HepG2 (cell line): ENCODE measurements around the gene EID1. TPM values are rescaled to one million over a fixed set of nuclear protein-coding genes. Genes with fewer than 3 reads are reported as not detected.

ENCODE experiments used
- ATAC-seq: fragments of 200-7000 bp; cut with Tn5 transposase; 3 replicates; pipeline ENCODE4 v1.9.1; 2020; ENCODE audit warnings: mild to moderate bottlenecking, moderate library complexity
- BruUV-seq: library from RNA; stranded (reverse); fragments of 400-500 nt; replicated peaks from 2 replicates; lab custom pipeline; 2021; lab: Mats Ljungman, UMichigan
- CTCF ChIA-PET: fragments of 300-600 bp; formaldehyde crosslinking; extraction: SDS; loops from one replicate; lab custom pipeline; 2021; ENCODE audit warnings: low total read pairs, inconsistent platforms, low intra/inter-chr PET ratio; lab: Yijun Ruan, JAX
- POLR2A ChIA-PET: fragments of 350-600 bp; sonication (Branson Sonifier 250); formaldehyde crosslinking; loops from one replicate; lab custom pipeline; 2020; ENCODE audit warnings: antibody characterized with exemption, inconsistent platforms; lab: Yijun Ruan, JAX
- DNase-seq: peaks from one replicate; pipeline ENCODE4 v3.0.0-alpha.2; 2015; ENCODE audit warnings: low spot score
- FAIRE-seq: peaks from 3 replicates; lab custom pipeline; 2011; peaks lifted over from hg19 to GRCh38; lab: Jason Lieb, UNC
- H2AFZ ChIP-seq: one replicate; pipeline ENCODE4 v1.6.1; 2011; ENCODE audit warnings: low read length, inconsistent platforms
- H3K27ac ChIP-seq: fragments of 300-600 bp; 3 replicates; pipeline ENCODE4 v1.8.0; 2011; ENCODE audit warnings: mixed run types, mild to moderate bottlenecking, mixed read lengths, low read length, inconsistent platforms; ENCODE audit not compliant: insufficient read depth; ENCODE audit errors: extremely low read length
- H3K27me3 ChIP-seq, 2 experiments: fragments of 200-600 bp in 1 of 2; 2 replicates in 1 of 2; 3 replicates in 1 of 2; pipeline versions ENCODE4 v1.6.0 to v1.8.0; 2011; ENCODE audit warnings: low read length in 2 of 2, mild to moderate bottlenecking in 2 of 2, moderate library complexity in 2 of 2, inconsistent platforms in 1 of 2; ENCODE audit not compliant: insufficient read depth in 2 of 2, control insufficient read depth in 1 of 2
- H3K36me3 ChIP-seq, 2 experiments: fragments of 200-600 bp in 1 of 2; replicated peaks in 1 of 2; 2 replicates in 1 of 2; 3 replicates in 1 of 2; pipeline versions ENCODE4 v1.5.1 to v1.8.0; 2011; ENCODE audit warnings: low read length in 2 of 2, inconsistent platforms in 1 of 2; ENCODE audit not compliant: insufficient read depth in 2 of 2, control insufficient read depth in 1 of 2
- H3K4me1 ChIP-seq: 2 replicates; pipeline ENCODE4 v1.5.1; 2012; ENCODE audit warnings: low read length, inconsistent platforms; ENCODE audit not compliant: insufficient read depth
- H3K4me2 ChIP-seq: 2 replicates; pipeline ENCODE4 v1.6.0; 2011; ENCODE audit warnings: low read depth, low read length, inconsistent platforms
- H3K4me3 ChIP-seq, 3 experiments: fragments of 200-600 bp in 1 of 3; sonication (generic), shearing (Covaris generic) in 1 of 3; replicated peaks in 1 of 3; 2 replicates each; pipeline ENCODE4 v1.5.1; 2011 to 2016; ENCODE audit warnings: low read length in 3 of 3, inconsistent platforms in 2 of 3, low read depth in 2 of 3, mild to moderate bottlenecking in 2 of 3, control low read depth in 1 of 3, mixed read lengths in 1 of 3; ENCODE audit not compliant: insufficient read depth in 1 of 3
- H3K79me2 ChIP-seq: one replicate; pipeline ENCODE4 v1.6.1; 2011; ENCODE audit warnings: low read length, inconsistent platforms; ENCODE audit not compliant: insufficient read depth
- H3K9ac ChIP-seq: 2 replicates; pipeline ENCODE4 v1.6.0; 2011; ENCODE audit warnings: mild to moderate bottlenecking, low read depth, low read length, inconsistent platforms; ENCODE audit not compliant: insufficient read depth
- H3K9me3 ChIP-seq: 2 replicates; pipeline ENCODE4 v1.5.1; 2012; ENCODE audit warnings: mild to moderate bottlenecking, low read length
- H4K20me1 ChIP-seq: 2 replicates; pipeline ENCODE4 v1.6.0; 2011; ENCODE audit warnings: inconsistent platforms, mild to moderate bottlenecking, low read length, moderate library complexity; ENCODE audit not compliant: insufficient read depth
- CHD2 ChIP-seq: IDR thresholded peaks from 2 replicates; pipeline ENCODE4 v1.6.1; 2011; ENCODE audit warnings: low read depth, low read length, improper control_type of control experiment
- MNT ChIP-seq: fragments of 450-650 bp; IDR thresholded peaks from 2 replicates; pipeline ENCODE4 v1.6.1; 2016
- THAP9 ChIP-seq: sonication (generic); formaldehyde crosslinking; IDR thresholded peaks from 2 replicates; pipeline ENCODE4; 2020; ENCODE audit warnings: missing genetic modification reagents, mild to moderate bottlenecking, borderline replicate concordance
- WGBS: methylation state at CpG from one replicate; pipeline ENCODE4 v1.1.6; 2017; ENCODE audit warnings: low lambda C conversion rate; 5-methylcytosine and 5-hydroxymethylcytosine counted together
- in situ Hi-C: cut with HindIII; loops from 2 replicates; pipeline ENCODE4 v1.10.0; 2017; ENCODE audit warnings: low pct_unique_long_range_greater_than_20kb; ENCODE audit not compliant: extremely low pct_ligation_motif_present
- intact Hi-C: fragments of 100-400 bp; cut with micrococcal nuclease; formaldehyde crosslinking; loops from one replicate; pipeline ENCODE4 v1.10.0; 2022; ENCODE audit not compliant: unreplicated experiment
- polyA plus RNA-seq, 8 experiments: library from polyadenylated mRNA; depleted of rRNA in 3 of 8; stranded (reverse) in 7 of 8; unstranded in 1 of 8; fragments of >200 nt; fragmentation: Illumina TruSeq in 4 of 8; extraction: Trizol in 4 of 8; gene quantifications; 2 replicates each; pipeline versions ENCODE4 v1.2.1 to v1.2.3, GENCODE V29; 2011 to 2016; ENCODE audit warnings: low read depth in 4 of 8, missing spikeins in 1 of 8, mixed read lengths in 1 of 8; ENCODE audit not compliant: insufficient read depth in 1 of 8
- total RNA-seq, 5 experiments: library from RNA; depleted of rRNA; stranded (reverse); fragments of >200 nt; fragmentation: Illumina TruSeq; extraction: Trizol; gene quantifications; 2 replicates each; pipeline ENCODE4 v1.2.3, GENCODE V29; 2016; ENCODE audit warnings: low read depth in 1 of 5

Gene EID1
- total and polyA plus RNA-seq, 2 of the 13 experiments (the other 11 are each of a cell fraction or from before 2014, with no cell fraction given), result 2.2 to 5.4 TPM

GRCh38 chr15:48924528-48925393, 46.8 kb downstream of the EID1 start:
- WGBS, result 6% methylated on average over 5 of the region's 5 CpGs

More at GRCh38 chr15:48924528-48925393, 46.8 kb downstream of the EID1 start:
- no TSS peak for BruUV-seq
- Histone ChIP-seq H3K36me3 (no peaks in the 10 kb centered on the region), H3K4me2 (no peak overlapping the region), H3K27ac (no peak overlapping the region), H4K20me1 (no peaks in the 10 kb centered on the region), H3K27me3 (no peaks in the 10 kb centered on the region; a peak in 1 of 5 replicates), H3K9me3 (no peaks in the 10 kb centered on the region), H3K79me2 (no peaks in the 10 kb centered on the region), H2AFZ (no peak overlapping the region), H3K4me1 (no peaks in the 10 kb centered on the region), H3K9ac (no peak overlapping the region), H3K4me3 (no peak overlapping the region)
- CTCF ChIA-PET, result no interaction called here
- intact Hi-C loops, result no loop called here
- in situ Hi-C loops, result no loop called here
- ATAC-seq (no peak), FAIRE-seq (no peak), DNase-seq (no peak)
- TF ChIP-seq CHD2, result no peak
- no peak for TF ChIP-seq THAP9 (CRISPR knock-in tag)
- no peak for TF ChIP-seq MNT
- POLR2A ChIA-PET, result no interaction called here
